GM21381 (cell line): ENCODE results near the gene EPB41L4A.
"Not testable (repeated sequence)": the region's sequence is repeated elsewhere in the genome, so short reads cannot be mapped to it uniquely, and the experiment has no call there.

Experiments
- ATAC-seq: cut with Tn5 transposase; IDR thresholded peaks from one replicate; pipeline ENCODE4 v1.9.1; 2021; ENCODE audit warnings: mild to moderate bottlenecking, moderate library complexity; ENCODE audit not compliant: unreplicated experiment

EPB41L4A gene

DNA sequence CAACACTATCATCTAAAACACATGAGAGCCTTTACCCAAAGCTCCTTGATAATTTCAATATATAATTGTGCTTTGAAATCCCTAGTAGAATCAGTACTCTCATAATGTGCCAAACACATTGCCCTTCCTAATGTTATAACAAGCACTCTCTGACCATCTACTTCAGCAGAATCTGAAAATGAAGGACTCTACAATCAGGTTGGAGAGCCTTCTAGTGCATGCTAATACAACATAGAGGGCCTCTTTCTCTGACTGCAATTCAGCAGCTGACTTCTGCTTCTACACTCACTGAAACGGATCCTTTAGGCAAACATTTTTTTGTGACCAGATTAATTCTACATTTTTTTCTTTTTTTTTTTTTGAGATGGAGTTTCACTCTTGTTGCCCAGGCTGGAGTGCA lies 155.6 kb downstream of the EPB41L4A start:
- no peak for ATAC-seq

DNA sequence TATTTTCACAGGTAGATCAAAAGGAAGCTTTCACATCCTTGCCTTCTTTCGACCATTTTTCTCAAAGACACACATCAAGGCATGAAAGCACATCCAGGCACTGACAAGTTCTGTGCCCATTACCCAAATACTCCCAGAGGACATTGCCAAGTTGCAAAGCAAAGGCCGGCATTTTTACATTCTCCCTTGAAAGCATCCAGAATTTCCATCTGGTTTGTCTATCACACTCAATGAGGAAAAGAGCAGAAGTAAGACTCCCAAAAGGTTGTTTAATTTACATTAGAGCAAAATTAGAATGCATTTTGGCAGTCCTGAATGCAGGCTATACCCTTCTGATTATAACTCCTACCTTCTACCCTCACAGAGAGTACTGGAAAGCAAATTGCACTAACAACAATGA lies 160.5 kb downstream of the EPB41L4A start:
- ATAC-seq = no peak

DNA sequence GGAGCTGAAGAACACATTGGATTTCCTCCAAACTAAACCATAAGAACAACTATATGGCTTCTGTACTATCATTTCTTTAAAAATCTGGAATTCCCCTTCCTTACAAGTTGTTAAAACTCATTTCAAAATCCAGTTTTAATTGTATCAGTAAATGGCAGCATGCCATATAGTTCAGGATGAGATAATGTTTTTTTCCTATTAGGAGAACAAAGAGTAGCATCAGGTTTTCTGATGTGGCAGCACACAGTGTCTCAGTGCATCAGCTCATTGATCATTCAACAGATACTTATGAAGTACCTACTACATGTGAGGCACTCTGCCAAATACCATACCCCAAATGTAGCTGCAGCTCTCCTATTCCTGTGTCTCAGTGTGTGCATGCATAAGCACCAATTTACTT lies 161.1 kb downstream of the EPB41L4A start:
- ATAC-seq = no peak

DNA sequence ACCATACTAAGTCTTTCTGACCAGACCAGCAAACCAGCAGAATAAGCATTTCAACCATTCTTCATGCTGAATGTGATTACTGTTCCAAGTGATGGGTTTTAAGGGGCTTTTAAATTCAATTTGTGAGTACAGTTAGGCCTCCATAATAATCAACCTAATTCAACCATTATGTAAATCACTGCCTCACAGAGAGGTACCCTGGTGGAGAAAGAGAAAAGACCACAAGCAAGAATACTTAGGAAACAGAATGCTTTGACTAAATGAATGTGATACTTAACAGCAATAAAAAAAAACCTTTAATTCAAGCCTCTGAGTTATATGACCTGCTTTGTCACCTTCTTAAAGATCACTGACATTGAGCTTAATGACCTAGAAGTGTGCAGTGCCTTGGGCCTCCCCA lies 162.1 kb downstream of the EPB41L4A start:
- ATAC-seq = no peak

DNA sequence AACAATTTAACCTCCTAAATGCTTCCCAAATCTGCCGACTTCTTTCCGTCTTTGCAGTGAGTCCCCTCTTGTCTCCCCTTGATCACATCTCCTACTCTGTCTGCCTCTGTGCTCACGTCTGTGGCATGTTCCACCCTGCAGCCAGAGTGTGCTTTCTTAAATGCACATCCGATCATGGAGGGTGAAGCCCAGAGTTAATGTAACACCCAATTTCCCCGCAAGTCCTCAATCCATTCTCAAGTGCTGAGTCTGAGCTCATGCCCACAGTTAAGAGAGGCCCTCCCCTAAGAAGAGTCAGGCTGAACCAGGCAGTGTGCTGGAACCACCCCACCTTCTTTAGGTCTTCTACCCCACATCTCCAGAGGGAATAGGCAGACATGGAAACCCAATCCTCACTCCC lies 164.8 kb downstream of the EPB41L4A start:
- ATAC-seq = no peak

DNA sequence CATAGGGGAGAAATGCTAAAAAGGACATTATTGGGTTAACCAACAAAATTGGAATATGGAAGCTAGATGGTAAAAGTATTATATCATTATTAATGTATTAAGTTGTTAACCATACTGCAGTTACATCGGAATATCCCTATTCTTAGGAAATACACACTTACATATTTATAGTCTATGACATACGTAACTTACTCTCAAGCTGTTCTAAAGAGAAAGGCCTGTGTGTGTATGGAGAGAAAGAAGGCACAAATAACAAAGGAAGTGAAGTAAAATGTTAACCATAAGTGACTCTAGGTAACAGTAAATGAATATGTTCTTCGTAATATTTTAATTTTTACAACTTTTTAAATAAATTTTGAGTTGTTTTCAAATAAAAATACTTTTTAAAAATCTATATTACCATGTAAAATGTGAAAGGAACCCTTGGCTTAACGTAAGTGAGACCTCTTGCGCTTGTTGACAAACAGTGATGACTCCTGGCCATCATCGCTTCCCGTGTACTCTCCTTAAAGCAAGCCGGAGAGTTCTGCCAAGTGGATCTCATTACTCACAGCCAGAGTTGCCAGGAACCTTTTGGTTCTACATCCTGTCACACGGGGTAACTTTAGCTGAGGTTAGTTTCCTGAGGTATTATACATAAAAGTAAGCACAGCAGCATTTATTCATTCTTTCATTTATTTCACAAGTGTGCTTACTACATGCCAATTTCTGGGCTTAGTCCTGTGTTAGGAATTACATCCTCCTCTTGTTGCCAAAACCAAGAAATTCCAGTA lies 165.4 kb downstream of the EPB41L4A start:
- ATAC-seq = no peak

DNA sequence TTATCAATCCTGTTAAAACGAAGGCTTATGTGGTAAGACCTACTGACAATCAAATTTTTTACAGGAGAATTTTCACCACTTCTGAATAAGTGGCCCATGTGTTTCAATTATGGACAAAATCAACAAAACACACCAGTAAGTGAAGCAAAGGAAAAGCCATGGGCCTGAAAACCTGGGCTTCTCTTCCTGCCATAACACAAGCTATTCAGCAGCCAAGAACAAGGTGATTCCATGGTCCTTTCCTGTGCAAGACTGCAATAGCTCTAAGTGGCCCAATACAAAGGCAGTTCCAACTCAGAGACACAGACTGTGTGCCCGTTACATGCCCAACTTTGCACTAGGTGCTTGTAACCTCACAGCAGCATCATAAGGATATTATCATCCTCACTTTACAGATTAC lies 168.5 kb downstream of the EPB41L4A start:
- no peak for ATAC-seq

DNA sequence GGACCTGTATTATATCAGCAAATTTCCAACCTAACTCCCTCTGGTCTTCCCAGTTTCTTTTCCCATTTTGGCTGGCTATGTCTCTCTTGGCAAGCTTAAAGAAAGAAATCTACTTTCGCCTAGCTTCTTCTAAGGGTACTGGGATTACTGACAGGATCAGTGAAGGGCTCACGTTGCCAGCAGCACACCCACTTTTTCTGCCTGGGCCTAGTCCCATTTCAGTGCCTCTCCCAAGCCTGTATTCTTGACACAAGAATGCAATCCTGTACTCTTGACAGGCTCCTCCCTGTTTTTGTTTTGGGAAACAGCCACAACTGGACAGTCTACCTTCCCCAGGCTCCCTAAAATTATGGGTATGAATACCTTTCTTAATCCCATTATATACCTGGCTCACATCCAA lies 170.5 kb downstream of the EPB41L4A start:
- ATAC-seq = no peak

DNA sequence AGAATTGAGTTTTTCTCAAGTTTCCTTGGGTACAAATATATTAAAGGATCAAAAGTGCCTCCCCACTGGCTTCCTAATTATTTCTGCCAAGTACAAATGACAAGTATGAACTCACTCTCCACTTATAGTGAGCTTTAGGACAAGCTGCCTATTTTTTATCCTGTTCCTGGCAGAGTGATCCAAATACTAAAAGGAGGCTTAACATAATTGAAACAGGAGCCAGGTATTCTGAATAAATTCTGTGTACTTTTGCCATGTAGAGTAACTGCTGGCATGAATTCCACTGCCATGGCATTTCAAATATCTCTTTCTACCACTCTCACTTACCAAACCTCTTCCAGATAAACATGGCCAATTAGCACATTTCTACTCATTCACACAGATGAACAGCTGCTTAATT lies 171.1 kb downstream of the EPB41L4A start:
- no peak for ATAC-seq

DNA sequence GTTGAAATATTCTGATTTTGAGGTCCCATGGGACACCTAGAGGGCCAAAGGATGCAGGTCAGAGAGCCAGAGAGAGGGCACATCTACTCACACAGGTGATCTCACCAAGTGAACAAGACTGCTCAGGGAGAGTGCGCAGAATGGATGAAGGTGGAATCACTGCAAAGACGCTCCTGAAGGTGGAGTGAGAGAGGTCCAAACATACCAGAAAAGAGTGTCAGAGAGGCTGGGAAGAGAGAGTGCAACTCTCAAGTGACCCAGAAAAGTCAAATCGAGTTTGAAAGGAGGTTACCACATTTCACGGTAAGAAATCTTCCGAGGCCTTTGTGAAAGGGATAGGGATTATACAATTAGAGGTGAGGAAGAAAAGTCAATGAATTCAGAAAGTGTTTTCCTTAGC lies 173.4 kb downstream of the EPB41L4A start:
- no peak for ATAC-seq

DNA sequence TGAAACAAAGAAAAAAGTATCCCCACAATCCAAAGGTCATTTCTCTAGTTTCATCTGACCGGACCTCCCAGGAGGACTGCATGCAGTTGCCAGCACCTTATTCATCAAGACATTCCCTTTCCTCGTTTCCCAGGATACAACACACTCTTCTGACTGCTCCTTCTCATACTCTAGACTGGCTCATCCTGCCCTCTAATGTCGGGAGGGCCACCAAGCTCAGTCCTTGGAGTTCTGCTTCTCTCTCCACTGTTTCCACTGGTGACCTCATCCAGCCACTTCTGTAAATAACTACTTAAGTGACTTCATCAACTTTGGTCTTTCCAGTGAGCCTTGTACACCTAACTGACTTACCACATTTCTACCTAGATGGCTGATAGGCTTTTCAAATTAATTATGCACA lies 179.1 kb downstream of the EPB41L4A start:
- ATAC-seq = no peak

DNA sequence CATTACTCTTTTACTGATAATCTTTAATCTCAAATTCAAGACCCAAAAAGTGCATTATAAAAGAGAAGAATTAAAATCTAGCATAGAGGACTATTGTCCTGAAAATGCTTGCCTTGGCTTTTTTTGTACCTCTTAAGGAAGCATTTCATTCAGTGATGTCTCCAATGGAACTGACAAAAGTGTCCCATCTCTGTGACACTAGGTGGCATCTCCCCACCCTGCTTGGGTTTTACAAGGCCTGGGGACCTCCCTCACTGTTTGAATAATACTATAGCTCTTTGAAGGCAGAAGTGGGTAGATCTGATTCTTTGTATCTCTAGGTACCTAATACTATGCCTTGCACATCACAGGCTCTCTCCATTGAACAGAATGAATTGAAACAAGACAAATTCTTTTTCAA lies 180.6 kb downstream of the EPB41L4A start:
- ATAC-seq = no peak

DNA sequence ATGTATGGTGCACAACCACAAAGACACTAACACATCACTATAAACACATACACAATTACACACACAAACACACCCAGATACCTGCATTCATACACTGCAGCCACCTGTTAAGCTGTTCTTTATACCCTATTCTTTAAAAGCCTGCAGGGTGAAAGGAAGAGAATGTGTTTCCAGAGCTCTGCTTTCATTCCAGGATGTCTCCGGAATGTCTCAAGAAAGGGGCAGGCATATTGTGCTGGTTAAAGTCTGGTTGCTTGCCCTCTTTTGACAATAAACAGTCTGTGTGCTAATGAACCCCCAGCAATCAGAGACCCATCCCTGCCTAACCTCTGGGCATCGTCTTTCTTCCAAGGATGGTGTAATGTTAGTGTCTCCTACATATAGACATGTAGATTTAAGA lies 181.6 kb downstream of the EPB41L4A start:
- no peak for ATAC-seq

DNA sequence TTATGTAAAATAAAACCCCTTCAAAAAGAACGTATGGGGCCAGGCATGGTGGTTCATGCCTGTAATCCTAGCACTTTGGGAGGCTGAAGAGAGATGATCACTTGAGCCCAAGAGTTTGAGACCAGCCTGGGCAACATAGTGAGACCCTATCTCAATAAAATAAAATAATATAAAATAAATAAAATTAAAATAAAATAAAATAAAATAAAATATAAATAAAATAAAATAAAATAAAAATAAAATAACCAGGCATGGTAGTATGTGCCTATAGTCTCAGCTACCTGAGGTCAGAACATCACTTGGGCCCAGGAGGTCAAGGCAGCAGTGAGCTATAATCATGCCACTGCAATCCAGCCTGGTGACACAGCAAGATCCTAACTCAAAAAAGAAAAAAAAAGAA lies 185.1 kb downstream of the EPB41L4A start:
- ATAC-seq = no peak

DNA sequence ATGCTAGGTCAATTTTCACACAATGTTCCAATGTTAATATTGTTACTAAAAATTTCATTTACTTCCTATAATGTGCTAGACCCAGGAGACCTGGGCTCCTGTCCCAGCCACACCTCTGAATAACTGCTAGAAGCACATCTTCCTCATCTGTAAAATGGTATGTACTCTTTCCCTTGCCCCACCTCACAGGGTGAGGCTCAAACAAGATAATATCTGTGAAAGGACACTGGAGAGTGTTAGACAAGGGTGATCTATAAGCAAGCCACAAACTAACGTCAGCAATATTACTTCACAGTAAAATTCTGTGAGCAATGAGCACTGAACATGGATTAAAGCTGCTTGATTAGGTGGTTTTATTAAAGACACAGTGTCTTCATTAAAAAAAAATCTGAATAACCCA lies 186.4 kb downstream of the EPB41L4A start:
- no peak for ATAC-seq

DNA sequence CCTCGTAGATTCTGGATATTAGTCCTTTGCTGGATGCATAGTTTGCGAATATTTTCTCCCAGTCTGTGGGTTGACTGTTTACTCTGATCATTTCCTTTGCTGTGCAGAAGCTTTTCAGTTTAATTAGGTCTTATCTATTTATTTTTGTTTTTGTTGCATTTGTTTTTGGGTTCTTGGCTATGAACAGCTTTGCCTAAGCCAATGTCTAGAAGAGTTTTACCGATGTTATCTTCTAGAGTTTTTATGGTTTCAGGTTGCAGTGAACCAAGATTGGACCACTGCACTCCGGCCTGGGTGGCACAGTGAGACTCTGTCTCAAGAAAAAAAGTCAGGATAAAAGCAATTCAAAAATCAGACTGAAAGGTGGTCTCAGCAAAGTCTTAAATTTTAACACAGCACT lies 188.5 kb downstream of the EPB41L4A start:
- ATAC-seq = no peak

DNA sequence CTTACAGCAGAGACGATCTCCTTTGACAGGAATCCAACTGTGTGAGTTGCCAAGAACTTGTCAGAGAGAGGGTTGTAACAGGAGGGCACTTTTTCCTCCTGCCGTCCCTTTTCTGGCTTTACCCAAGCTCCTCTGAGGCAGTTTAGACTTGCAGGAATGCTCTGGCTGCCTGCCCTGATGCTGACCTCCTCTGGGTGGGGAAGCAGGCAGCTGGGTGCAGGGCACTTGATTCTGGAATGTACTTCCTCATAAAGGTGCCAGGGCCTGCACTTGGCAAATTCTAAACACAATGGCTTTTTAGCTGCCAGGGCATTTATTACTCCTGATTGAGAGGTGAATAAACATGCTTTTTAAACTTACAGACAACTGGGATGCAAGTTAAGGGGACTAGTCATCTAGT lies 190.4 kb downstream of the EPB41L4A start:
- ATAC-seq = no peak

DNA sequence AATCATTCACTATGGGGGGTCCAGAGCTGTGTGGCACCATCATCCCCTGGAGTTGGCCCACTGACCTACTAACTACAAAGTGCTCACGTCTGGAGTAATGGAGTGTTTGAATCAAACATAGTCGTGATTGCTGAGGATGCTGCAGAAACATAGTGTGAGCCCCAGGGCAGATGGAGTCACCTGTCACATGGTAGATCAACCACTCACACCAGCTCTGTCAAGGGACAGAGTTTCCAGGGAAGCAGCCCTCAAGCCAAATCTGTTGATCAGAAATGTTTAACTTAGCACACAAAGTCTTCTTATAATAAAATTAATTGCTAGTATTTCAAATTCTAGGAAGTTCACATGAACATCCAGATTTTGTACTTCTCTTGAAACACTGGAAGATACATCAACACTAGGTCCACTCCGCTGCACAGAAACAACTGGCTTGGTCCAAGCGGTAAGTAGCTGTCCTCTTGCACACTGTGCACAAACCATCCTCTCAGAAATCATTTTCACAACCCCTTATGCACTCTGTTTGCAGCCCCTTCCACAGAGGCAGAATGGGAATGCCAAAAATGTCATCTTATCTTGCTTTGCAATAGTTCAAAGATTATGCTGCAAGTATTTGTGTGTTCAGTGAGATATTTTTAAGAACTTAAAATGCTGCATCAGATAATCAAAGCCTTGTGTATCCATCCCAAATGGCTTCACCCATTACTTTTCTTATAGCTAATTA lies 191.0 kb downstream of the EPB41L4A start:
- ATAC-seq = no peak

DNA sequence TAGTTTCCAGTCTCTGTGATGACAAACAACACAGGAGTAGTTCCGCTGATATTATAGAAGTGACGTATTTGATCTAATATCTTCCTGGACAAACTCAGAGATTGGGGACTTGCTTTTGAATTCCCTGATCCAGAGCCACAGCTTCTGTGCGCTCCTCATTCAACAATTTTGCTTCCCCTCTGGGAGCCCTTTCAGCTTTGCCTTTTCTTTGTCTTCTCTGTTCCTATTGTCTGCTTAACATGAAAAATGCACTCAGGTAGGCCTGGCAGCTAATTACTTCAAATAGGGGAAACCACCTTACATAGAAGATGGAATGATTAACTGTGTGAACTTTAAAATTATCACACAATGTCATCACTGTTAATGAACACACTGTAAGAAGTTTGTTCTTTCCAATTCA lies 192.9 kb downstream of the EPB41L4A start:
- no peak for ATAC-seq

DNA sequence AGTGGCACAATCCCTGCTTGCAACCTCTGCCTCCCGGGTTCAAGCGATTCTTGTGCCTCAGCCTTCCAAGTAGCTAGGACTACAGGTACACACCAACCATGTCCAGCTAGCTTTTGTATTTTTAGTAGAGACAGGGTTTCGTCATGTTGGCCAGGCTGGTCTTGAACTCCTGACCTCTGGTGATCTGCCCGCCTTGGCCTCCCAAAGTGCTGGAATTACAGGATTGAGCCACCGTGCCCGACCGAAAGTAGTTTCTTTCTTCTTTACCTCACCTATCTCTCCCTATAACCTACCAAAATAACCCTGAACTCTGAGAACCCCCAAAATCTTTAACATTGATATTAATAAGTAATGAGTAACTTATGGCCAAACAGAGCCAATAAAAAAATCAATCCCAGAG lies 196.1 kb downstream of the EPB41L4A start:
- ATAC-seq = not testable (repeated sequence)

DNA sequence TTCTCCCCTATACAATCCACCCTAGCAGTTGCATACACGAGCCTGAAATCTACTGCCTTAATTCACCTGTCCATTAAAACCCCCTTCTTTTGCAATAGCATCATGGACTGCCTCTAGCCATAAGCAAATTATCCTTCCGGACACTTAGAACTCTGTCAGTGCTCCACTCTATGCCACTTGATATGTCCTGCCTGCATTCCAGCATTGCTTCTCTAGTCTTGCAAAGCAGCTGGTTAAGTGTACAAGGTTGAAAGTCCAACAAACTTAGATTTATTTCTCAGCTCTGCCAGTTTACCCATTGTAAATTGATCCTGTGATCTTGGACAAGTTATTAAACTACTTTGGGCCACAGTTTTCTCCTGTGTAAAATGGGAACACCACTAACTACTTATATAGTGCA lies 197.9 kb downstream of the EPB41L4A start:
- no peak for ATAC-seq

DNA sequence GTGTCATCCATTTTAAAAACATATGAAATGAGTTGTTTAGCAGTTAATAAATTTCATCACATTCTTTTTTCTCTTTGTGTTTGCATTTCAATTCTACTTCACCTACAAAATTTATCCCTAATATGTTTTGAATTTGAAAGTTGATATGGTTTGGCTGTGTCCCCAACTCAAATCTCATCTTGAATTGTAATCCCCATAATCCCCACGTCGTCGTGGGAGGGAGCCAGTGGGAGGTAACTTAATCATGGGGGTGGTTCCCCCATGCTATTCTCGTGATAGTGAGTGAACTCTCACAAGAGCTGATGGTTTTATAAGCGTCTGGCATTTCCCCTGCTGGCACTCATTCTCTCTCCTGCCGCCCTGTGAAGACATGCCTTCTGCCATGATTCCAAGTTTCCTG lies 200.1 kb downstream of the EPB41L4A start:
- no peak for ATAC-seq
